Mucosa of stomach (tissue), 1 donor: ENCODE results near the gene LRRC36.
"Not testable (repeated sequence)": the region's sequence is repeated elsewhere in the genome, so short reads cannot be mapped to it uniquely, and the experiment has no call there.

ENCODE experiments used
- H3K27me3 ChIP-seq: one replicate; pipeline ENCODE4 v1.7.0; 2013; ENCODE audit warnings: mild to moderate bottlenecking, low read length; ENCODE audit not compliant: control insufficient read depth, insufficient read depth
- H3K36me3 ChIP-seq: one replicate; pipeline ENCODE4 v1.7.0; 2013; ENCODE audit warnings: low read length; ENCODE audit not compliant: control insufficient read depth, insufficient read depth
- H3K4me1 ChIP-seq: one replicate; pipeline ENCODE4 v1.7.0; 2013; ENCODE audit warnings: mild to moderate bottlenecking, low read length; ENCODE audit not compliant: control insufficient read depth, insufficient read depth
- H3K4me3 ChIP-seq: one replicate; pipeline ENCODE4 v1.7.0; 2013; ENCODE audit warnings: low read length
- H3K9ac ChIP-seq: one replicate; pipeline ENCODE4 v1.7.0; 2013; ENCODE audit warnings: mild to moderate bottlenecking, low read length, moderate library complexity
- H3K9me3 ChIP-seq: one replicate; pipeline ENCODE4 v1.7.0; 2013; ENCODE audit warnings: mild to moderate bottlenecking, low read length, moderate library complexity; ENCODE audit not compliant: control insufficient read depth
- donor health status: Pancreatic carcinoma.

LRRC36 gene

DNA sequence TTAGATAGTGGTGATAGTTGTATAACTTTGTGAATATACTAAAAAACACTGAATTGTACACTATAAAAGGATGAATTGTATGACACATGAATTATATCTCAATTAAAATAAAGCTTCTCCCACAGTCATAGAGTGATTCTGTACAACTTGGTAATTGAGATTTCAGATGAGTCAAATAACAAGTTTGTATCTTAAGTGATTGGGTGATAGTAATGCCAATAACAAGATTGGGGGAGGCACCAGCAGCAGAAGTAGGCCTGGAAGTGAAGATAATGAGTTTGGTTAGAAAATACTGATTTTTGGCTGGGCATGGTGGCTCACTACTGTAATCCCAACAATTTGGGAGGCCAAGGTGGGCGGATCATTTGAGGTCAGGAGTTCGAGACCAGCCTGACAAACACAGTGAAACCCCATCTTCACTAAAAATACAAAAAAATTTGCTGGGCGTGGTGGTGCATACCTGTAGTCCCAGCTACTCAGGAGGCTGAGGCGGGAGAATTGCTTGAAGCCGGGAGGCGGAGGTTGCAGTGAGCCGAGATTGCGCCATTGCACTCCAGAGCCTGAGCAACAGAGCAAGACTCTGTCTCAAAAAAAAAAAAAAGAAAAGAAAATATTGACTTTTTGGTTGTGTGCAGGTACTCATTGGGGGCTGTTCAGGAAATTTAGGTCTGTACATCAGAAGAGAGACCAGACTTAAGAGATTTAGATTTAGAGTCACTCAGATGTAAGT is 33.1 kb downstream of the LRRC36 start:
- not testable (repeated sequence) for H3K27me3 ChIP-seq, H3K4me3 ChIP-seq, H3K9me3 ChIP-seq, H3K9ac ChIP-seq, H3K36me3 ChIP-seq
- H3K4me1 ChIP-seq: peaks cover 15% of the 10 kb centered on the region

DNA sequence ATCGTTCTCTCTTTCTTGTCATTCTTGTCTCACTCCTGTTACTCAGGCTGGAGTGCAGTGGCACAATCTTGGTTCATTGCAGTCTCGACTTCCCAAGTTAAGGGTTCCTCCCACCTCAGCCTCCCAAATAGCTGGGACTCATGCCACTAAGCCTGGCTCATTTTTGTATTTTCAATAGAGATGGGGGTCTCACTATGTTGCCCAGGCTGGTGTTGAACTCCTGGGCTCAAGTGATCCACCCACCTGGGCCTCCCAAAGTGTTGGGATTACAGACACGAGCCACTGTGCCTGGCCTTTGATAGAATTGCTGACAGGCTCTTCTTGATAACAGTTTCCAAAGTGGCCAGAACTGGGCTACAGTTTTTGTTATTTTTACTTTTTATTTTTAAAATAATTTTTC is 34.4 kb downstream of the LRRC36 start:
- H3K9me3 ChIP-seq: no peaks in the 10 kb centered on the region
- H3K27me3 ChIP-seq: no peaks in the 10 kb centered on the region
- H3K9ac ChIP-seq: no peak overlapping the region
- H3K4me1 ChIP-seq: peaks cover 22% of the 10 kb centered on the region
- no peak overlapping the region for H3K4me3 ChIP-seq
- H3K36me3 ChIP-seq: no peaks in the 10 kb centered on the region

DNA sequence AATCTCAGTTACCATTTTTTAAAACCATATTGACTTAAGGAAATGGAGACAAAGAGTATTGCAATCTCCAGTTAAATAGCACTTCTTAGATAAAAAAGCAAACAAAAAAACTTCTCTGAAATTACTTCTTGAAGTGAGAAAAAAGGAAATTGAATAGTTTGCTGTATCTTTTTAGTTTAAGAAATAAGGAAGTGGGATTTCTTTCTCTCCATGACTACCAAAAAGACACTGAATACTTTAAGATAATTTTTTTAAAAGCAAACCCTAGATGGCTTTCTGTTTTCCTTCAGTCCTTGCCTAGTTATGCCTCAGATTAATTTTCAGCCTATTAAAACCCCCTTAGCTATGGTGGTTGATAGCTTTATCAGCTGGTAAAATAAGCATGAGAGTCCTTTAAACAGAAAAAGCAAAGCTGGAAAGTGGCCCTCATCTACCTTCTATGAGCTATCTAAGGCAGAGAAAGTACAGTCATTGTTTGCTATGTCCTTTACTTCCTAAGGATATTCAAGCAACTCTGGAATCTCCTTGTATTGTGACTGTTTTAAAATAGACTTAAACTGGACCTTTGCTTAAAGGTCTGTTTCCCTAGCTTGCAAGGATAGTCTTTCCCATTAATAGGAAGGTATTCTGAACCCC is 38.1 kb downstream of the LRRC36 start:
- Histone ChIP-seq H3K9ac (peak overlapping the region; percentile 41), H3K4me3 (no peak overlapping the region), H3K9me3 (no peaks in the 10 kb centered on the region), H3K4me1 (peaks cover 9% of the 10 kb centered on the region), H3K36me3 (no peaks in the 10 kb centered on the region), H3K27me3 (no peaks in the 10 kb centered on the region)

DNA sequence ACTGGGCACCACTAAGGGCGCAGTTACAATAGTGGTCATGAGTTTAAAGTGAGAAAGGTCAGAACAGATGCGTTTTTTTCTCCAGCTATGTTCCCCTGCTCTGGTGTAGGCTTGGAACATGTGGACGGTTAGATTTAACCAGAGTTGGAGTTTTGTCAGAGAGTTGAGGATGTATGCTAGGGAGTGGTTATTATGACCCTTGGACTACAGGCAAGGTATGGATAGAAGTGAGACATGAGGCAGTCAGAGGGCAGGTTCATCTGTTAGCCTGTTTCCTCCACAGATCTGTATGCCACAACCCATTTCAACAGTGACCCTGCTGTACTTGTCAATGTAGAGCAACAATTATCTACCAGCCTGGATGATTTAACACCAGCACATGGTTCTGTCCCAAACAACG is 44.0 kb downstream of the LRRC36 start:
- no peak overlapping the region for H3K4me3 ChIP-seq
- H3K9me3 ChIP-seq: no peaks in the 10 kb centered on the region
- H3K9ac ChIP-seq: no peak overlapping the region
- H3K27me3 ChIP-seq: no peaks in the 10 kb centered on the region
- H3K4me1 ChIP-seq: no peaks in the 10 kb centered on the region
- no peaks in the 10 kb centered on the region for H3K36me3 ChIP-seq

DNA sequence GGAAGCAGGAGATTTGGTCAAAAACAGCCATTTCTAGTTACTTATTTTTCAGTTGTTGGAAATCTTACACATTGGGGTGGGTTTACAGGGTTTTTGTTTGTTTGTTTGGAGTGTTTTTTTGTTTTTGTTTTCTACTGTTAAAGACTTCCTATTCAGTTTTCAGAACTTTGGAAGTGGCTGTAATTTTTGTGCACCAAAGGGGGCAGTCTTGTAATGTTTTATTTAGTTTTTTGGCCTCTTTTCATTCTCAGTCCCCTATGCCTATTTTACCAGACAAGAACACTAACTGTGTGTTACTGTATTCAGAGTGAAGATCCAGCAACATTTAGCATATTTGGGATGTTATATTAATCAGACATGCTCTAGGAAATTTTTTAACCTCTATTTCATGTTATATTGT is 46.0 kb downstream of the LRRC36 start:
- no peaks in the 10 kb centered on the region for H3K4me1 ChIP-seq
- no peak overlapping the region for H3K9ac ChIP-seq
- H3K9me3 ChIP-seq: no peaks in the 10 kb centered on the region
- H3K36me3 ChIP-seq: no peaks in the 10 kb centered on the region
- no peak overlapping the region for H3K4me3 ChIP-seq
- H3K27me3 ChIP-seq: no peaks in the 10 kb centered on the region

DNA sequence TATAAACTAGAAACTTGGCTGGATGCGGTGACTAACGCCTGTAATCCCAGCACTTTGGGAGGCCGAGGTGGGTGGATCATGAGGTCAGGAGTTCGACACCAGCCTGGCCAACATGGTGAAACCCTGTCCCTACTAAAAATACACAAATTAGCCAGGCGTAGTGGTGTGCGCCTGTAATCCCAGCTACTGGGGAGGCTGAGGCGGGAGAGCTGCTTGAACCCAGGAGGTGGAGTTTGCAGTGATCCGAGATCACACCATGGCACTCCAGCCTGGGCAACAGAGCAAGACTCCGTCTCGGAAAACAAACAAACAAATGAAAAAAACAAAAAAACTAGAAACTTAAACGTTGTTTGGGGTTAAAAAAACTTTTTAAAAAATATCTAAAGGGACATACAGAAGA is 49.4 kb downstream of the LRRC36 start:
- not testable (repeated sequence) for H3K4me1 ChIP-seq, H3K36me3 ChIP-seq, H3K4me3 ChIP-seq, H3K9ac ChIP-seq, H3K9me3 ChIP-seq, H3K27me3 ChIP-seq

DNA sequence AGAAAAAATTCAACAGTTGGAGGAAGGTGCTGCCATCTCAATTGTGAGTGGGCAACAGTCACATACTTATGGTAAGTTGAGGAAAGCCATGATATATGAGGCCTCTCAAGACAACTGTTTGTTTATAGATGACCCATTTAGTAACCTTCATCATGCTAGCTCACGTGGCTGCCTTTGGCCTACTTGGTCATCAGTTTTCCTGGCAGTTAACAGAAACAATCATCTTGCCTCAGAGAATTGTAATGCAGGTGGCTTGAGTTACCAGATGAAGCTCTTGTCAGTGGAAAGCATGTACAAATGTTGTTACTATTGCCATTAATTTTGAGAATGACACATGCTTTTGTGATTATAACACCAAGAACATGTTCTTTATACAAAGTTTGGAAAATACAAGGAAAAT is 52.0 kb downstream of the LRRC36 start:
- Histone ChIP-seq H3K27me3 (no peaks in the 10 kb centered on the region), H3K4me1 (no peaks in the 10 kb centered on the region), H3K9me3 (no peaks in the 10 kb centered on the region), H3K36me3 (no peaks in the 10 kb centered on the region), H3K9ac (no peak overlapping the region), H3K4me3 (no peak overlapping the region)

DNA sequence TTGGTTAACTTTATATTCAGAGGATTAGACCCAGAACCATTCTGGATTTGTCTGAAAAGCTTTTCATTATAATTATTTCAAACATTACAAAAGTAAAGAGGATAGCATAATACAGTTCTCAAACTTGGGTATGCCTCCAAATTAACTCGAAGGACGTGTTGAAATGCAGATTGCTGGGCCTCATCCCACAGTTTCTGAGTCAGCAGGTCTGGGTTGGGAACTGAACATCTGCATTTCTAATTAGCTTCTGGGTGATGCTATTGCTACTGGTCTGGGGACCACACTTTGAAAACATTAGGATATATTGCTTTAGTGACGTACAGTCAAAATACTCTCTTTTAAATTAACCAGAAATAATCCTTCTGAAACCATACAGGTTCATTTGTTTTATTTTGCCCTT is 56.7 kb downstream of the LRRC36 start:
- Histone ChIP-seq H3K4me3 (no peak overlapping the region), H3K9ac (no peak overlapping the region), H3K27me3 (no peaks in the 10 kb centered on the region), H3K36me3 (no peaks in the 10 kb centered on the region), H3K9me3 (no peaks in the 10 kb centered on the region), H3K4me1 (no peaks in the 10 kb centered on the region)

DNA sequence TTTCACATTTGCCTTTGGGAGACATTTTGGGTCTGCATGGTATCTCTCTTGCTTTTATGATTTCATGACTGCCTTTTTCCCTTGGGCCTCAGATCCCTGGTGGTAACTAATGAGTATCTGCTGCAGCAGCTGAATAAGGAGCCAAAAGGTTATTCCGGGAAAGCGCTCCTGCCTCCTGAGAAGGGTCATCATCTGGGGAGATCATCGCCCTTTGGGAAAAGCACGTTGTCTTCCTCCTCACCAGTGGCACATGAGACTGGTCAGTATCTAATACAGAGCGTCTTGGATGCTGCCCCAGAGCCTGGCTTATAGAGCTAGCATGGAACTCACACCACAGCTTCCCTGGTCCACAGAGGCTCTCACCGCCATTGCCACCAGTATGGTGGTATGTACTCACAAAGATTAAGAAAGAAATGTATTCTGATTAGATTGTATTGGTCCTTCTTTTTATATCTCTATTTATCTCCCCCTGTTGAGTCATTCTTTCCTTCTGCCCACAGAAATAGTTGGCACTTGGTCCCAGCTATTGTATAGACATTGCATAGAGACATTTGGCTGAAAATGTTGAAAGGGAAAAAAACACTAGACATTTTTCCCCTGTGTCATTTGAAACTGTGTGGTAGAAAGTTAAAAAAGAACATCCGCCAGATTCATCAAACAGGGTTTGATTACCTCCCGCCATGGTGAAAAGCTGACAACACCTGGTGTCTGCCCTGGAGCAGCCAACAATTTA is 58.3 kb downstream of the LRRC36 start:
- no peaks in the 10 kb centered on the region for H3K9me3 ChIP-seq
- no peaks in the 10 kb centered on the region for H3K4me1 ChIP-seq
- no peak overlapping the region for H3K4me3 ChIP-seq
- no peaks in the 10 kb centered on the region for H3K27me3 ChIP-seq
- no peak overlapping the region for H3K9ac ChIP-seq
- H3K36me3 ChIP-seq: no peaks in the 10 kb centered on the region

DNA sequence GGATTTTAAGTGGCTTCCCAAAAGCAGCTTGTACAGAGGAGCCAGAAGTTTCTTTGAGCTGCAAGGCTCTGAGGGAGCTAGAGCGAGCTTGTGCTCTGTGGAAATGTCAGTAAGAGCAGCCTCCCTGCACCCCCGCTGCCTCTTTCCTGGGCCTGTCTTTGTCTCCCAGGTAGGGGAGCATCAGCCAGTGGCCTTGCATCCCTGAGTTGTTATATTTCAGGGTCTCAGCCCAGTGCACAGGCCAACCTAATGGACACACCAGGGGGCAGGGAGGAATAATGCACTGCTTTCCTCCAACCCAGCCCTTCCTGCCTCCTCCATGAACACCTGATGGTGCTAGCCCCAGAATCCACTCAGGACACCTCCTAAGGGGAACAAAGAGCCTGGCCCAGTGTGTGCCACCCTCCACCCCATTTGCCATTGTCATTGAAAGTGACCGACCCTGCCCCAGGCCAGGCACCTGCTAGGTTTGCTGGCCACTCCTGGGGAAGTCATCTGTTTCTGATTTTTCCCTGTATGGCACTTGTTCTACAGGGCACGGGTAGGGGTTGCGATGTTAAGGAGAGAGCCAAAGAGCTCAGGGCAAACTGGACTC is 60.3 kb downstream of the LRRC36 start:
- Histone ChIP-seq H3K9me3 (no peaks in the 10 kb centered on the region), H3K4me3 (no peak overlapping the region), H3K9ac (no peak overlapping the region), H3K36me3 (no peaks in the 10 kb centered on the region), H3K27me3 (no peaks in the 10 kb centered on the region), H3K4me1 (peaks cover 11% of the 10 kb centered on the region)

DNA sequence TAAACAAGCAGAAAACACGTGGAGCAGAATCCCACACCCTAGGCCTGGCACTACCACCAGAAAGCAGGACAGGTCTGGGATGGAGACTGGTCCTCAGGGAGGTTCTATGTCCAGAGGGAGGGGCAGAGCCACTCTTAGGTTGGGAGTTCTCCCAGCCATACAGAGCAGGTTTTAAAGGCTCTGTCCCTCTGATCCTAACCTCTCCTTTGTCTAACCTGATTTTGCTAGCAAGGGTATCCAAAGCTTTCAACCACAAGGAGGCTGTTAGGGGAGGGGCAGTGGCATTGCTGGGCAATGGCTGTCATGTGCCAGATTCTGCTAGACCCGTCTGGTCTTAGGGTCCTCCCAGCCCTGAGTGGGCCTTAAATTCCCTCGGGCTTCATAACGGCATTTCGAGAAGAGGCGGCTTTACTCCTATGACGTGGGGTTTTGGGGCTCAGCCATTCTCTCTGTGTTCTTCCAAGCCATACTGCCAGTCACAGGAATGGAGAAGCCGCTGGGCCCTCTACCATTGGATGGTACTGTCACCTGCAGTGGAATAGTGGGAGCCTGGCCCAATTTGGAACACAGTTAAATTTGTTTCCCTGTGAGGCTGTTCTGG is 61.0 kb downstream of the LRRC36 start:
- Histone ChIP-seq H3K27me3 (no peaks in the 10 kb centered on the region), H3K4me1 (peaks cover 17% of the 10 kb centered on the region), H3K9ac (no peak overlapping the region), H3K4me3 (no peak overlapping the region), H3K36me3 (no peaks in the 10 kb centered on the region), H3K9me3 (no peaks in the 10 kb centered on the region)

DNA sequence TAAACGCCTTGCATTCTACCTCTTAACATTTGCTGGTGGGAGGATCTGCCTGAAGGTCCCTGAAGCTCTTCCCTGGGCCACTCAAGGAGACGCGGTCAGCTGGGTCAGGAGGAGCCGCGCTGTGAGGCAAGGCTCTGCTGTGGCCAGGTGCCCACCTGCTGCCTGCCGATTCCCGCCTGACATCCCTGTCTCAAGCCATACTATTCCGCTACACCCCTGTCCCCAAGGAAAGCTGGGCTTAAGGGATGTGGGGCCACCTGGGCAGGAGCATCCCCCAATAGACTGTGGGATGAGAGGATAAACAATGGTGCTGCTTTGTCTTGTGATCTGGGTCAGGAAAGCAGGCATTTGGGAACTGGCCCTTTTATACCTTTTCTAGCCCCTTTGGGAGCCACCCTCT is 61.6 kb downstream of the LRRC36 start:
- Histone ChIP-seq H3K4me3 (no peak overlapping the region), H3K9ac (no peak overlapping the region), H3K36me3 (no peaks in the 10 kb centered on the region), H3K4me1 (peaks cover 24% of the 10 kb centered on the region), H3K27me3 (no peaks in the 10 kb centered on the region), H3K9me3 (no peaks in the 10 kb centered on the region)
